GM23338 (cell line): ENCODE data around the gene THRB. TPM values are rescaled to one million over a fixed set of nuclear protein-coding genes. Genes with fewer than 3 reads are reported as not detected.

Experiments
- ATAC-seq: fragments of 200-7000 bp; cut with Tn5 transposase; 3 replicates; pipeline ENCODE4 v1.9.1; 2020
- DNase-seq: peaks from one replicate; pipeline ENCODE4 v3.0.0-alpha.2; 2015; ENCODE audit warnings: low spot score
- H2AFZ ChIP-seq: fragments of 200-600 bp; sonication (generic); 2 replicates; pipeline ENCODE4 v1.8.0; 2016; ENCODE audit warnings: antibody characterized with exemption, mild to moderate bottlenecking, moderate library complexity
- H3F3A ChIP-seq: fragments of 200-600 bp; sonication (generic); replicated peaks from 2 replicates; pipeline ENCODE4 v1.8.0; 2017; ENCODE audit warnings: antibody characterized with exemption, mixed run types, low read depth
- H3K27ac ChIP-seq: fragments of 200-600 bp; sonication (generic); 2 replicates; pipeline ENCODE4 v1.6.1; 2016; ENCODE audit warnings: low read depth
- H3K27me3 ChIP-seq: fragments of 200-600 bp; sonication (generic); 2 replicates; pipeline ENCODE4 v1.8.0; 2016; ENCODE audit warnings: mild to moderate bottlenecking, mixed run types, moderate library complexity; ENCODE audit not compliant: insufficient read depth
- H3K36me3 ChIP-seq: fragments of 200-600 bp; sonication (generic); 2 replicates; pipeline ENCODE4 v1.8.0; 2016; ENCODE audit warnings: mild to moderate bottlenecking; ENCODE audit not compliant: insufficient read depth
- H3K4me1 ChIP-seq: fragments of 200-600 bp; sonication (generic); 2 replicates; pipeline ENCODE4 v1.8.0; 2016; ENCODE audit warnings: mild to moderate bottlenecking, moderate library complexity; ENCODE audit not compliant: insufficient read depth
- H3K4me2 ChIP-seq: fragments of 200-600 bp; sonication (generic); 2 replicates; pipeline ENCODE4 v1.7.1; 2017; ENCODE audit warnings: mixed run types
- H3K4me3 ChIP-seq: fragments of 200-600 bp; sonication (generic); 2 replicates; pipeline ENCODE4 v1.6.1; 2016; ENCODE audit warnings: mixed run types
- H3K79me2 ChIP-seq: fragments of 200-600 bp; sonication (generic); replicated peaks from 2 replicates; pipeline ENCODE4 v1.8.0; 2017; ENCODE audit warnings: mild to moderate bottlenecking; ENCODE audit not compliant: insufficient read depth
- H3K9me2 ChIP-seq: fragments of 200-600 bp; sonication (generic); 2 replicates; pipeline ENCODE4 v1.8.0; 2017; ENCODE audit not compliant: insufficient read depth
- H4K20me1 ChIP-seq: fragments of 200-600 bp; sonication (generic); replicated peaks from 2 replicates; pipeline ENCODE4 v1.8.0; 2017; ENCODE audit warnings: mild to moderate bottlenecking; ENCODE audit not compliant: insufficient read depth
- H3K27ac Mint-ChIP-seq: 2 replicates; pipeline ENCODE4 v1.8.0; 2020; ENCODE audit warnings: inconsistent platforms, mild to moderate bottlenecking, moderate library complexity, mixed read lengths
- H3K27me3 Mint-ChIP-seq: 3 replicates; pipeline ENCODE4 v1.8.0; 2022; ENCODE audit warnings: low read depth, mild to moderate bottlenecking, moderate library complexity, mixed read lengths, inconsistent platforms; ENCODE audit not compliant: insufficient read depth, poor library complexity
- H3K36me3 Mint-ChIP-seq: 3 replicates; pipeline ENCODE4 v1.8.0; 2021; ENCODE audit warnings: low read depth, mild to moderate bottlenecking, inconsistent platforms, moderate library complexity, mixed read lengths
- H3K4me1 Mint-ChIP-seq: 3 replicates; pipeline ENCODE4 v1.8.0; 2020; ENCODE audit warnings: mild to moderate bottlenecking, inconsistent platforms, mixed read lengths
- H3K4me3 Mint-ChIP-seq: 3 replicates; pipeline ENCODE4 v1.8.0; 2021; ENCODE audit warnings: moderate library complexity, mild to moderate bottlenecking, inconsistent platforms, mixed read lengths
- H3K9me3 Mint-ChIP-seq: 3 replicates; pipeline ENCODE4 v1.8.0; 2020; ENCODE audit warnings: moderate library complexity, mild to moderate bottlenecking, inconsistent platforms, mixed read lengths
- CREB1 ChIP-seq: fragments of 250-450 bp; sonication (Bioruptor Pico); IDR thresholded peaks from 2 replicates; pipeline ENCODE4 v1.5.0; 2020; ENCODE audit warnings: low read depth, mild to moderate bottlenecking, moderate library complexity
- CTCF ChIP-seq, 2 experiments: fragments of 200-600 bp in 1 of 2; sonication (generic) in 1 of 2; conservative IDR thresholded peaks; 2 replicates each; pipeline versions ENCODE4 v1.5.1 to v1.6.1; 2016 to 2017; ENCODE audit warnings: antibody characterized with exemption in 2 of 2, low read depth in 2 of 2, mild to moderate bottlenecking in 2 of 2, moderate library complexity in 1 of 2
- ETS1 ChIP-seq: IDR thresholded peaks from 2 replicates; pipeline ENCODE4 v1.6.1; 2016; ENCODE audit warnings: antibody characterized with exemption
- EZH2 ChIP-seq: fragments of 200-600 bp; sonication (generic); IDR thresholded peaks from one replicate; pipeline ENCODE4 v1.8.0; 2017; ENCODE audit warnings: antibody characterized with exemption, mild to moderate bottlenecking, low read depth; ENCODE audit not compliant: unreplicated experiment
- EZH2phosphoT487 ChIP-seq: fragments of 200-600 bp; sonication (generic); IDR thresholded peaks from one replicate; pipeline ENCODE4 v1.8.1; 2018; ENCODE audit warnings: antibody characterized with exemption; ENCODE audit not compliant: unreplicated experiment
- JUNB ChIP-seq: IDR thresholded peaks from one replicate; pipeline ENCODE4 v1.6.1; 2016; ENCODE audit warnings: antibody characterized with exemption; ENCODE audit not compliant: unreplicated experiment
- NANOG ChIP-seq: IDR thresholded peaks from 2 replicates; pipeline ENCODE4 v1.6.1; 2016; ENCODE audit warnings: antibody characterized with exemption, borderline replicate concordance
- POLR2AphosphoS5 ChIP-seq: IDR thresholded peaks from 2 replicates; pipeline ENCODE4 v1.6.1; 2016; ENCODE audit warnings: antibody characterized with exemption, low read depth
- STAT1 ChIP-seq: IDR thresholded peaks from one replicate; pipeline ENCODE4 v1.6.1; 2016; ENCODE audit warnings: antibody characterized with exemption; ENCODE audit not compliant: unreplicated experiment
- ZNF114 ChIP-seq: fragments of 250-450 bp; sonication (Bioruptor Pico); IDR thresholded peaks from 2 replicates; pipeline ENCODE4 v1.5.0; 2020; ENCODE audit warnings: mild to moderate bottlenecking, moderate library complexity
- ZNF331 ChIP-seq: fragments of 250-450 bp; sonication (Bioruptor Pico); IDR thresholded peaks from 2 replicates; pipeline ENCODE4 v1.5.0; 2020; ENCODE audit warnings: low read depth, mild to moderate bottlenecking, moderate library complexity
- polyA plus RNA-seq: library from polyadenylated mRNA; unstranded; fragments of >200 nt; fragmentation: Nextera tagmentation; extraction: Ambion mirVana; gene quantifications from 2 replicates; pipeline ENCODE4 v1.2.1, GENCODE V29; 2016
- total RNA-seq: library from RNA; depleted of rRNA; stranded (reverse); fragments of >200 nt; shearing (Covaris generic); gene quantifications from 2 replicates; pipeline ENCODE4 v1.2.3, GENCODE V29; 2014
- TF ChIP-seq, protein P1 (sequence below): IDR thresholded peaks from one replicate; pipeline ENCODE4 v1.6.1; 2018; ENCODE audit warnings: antibody characterized with exemption; ENCODE audit not compliant: unreplicated experiment

THRB gene
- total and polyA plus RNA-seq, 2 experiments from 2014 or later = 1.7 to 3.2 TPM

DNA sequence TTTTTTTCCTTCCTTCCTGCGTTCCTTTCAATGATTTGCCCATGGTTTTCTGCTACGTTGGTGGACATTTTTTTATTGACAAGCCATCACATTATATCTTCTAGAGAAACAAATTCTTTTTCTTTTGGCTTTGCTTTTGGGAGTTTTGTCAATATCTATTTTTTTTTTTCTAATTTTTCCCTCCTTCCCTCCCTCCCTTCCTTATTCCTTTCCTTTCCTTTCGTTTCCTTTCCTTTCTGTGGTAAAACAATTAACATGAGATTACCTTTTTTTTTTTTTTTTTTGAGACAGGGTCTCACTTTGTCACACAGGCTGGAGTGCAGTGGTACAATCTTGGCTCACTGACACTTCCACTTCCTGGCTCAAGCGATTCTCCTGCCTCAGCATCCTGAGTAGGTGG, 153.7 kb downstream of the THRB start (continued):
- TF ChIP-seq, protein P1, sequence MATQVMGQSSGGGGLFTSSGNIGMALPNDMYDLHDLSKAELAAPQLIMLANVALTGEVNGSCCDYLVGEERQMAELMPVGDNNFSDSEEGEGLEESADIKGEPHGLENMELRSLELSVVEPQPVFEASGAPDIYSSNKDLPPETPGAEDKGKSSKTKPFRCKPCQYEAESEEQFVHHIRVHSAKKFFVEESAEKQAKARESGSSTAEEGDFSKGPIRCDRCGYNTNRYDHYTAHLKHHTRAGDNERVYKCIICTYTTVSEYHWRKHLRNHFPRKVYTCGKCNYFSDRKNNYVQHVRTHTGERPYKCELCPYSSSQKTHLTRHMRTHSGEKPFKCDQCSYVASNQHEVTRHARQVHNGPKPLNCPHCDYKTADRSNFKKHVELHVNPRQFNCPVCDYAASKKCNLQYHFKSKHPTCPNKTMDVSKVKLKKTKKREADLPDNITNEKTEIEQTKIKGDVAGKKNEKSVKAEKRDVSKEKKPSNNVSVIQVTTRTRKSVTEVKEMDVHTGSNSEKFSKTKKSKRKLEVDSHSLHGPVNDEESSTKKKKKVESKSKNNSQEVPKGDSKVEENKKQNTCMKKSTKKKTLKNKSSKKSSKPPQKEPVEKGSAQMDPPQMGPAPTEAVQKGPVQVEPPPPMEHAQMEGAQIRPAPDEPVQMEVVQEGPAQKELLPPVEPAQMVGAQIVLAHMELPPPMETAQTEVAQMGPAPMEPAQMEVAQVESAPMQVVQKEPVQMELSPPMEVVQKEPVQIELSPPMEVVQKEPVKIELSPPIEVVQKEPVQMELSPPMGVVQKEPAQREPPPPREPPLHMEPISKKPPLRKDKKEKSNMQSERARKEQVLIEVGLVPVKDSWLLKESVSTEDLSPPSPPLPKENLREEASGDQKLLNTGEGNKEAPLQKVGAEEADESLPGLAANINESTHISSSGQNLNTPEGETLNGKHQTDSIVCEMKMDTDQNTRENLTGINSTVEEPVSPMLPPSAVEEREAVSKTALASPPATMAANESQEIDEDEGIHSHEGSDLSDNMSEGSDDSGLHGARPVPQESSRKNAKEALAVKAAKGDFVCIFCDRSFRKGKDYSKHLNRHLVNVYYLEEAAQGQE = no peak
- TF ChIP-seq POLR2AphosphoS5 (no peak), EZH2phosphoT487 (no peak), JUNB (no peak), ZNF114 (CRISPR knock-in tag) (no peak), NANOG (no peak), EZH2 (no peak), CTCF (conservative IDR thresholded peaks at IDR 0.05; ENCODE audit: low read depth in 2 of 2) (no peak)

GRCh38 chr3:24340161-24340560, 154.5 kb downstream of the THRB start:
- H3K9me3 Mint-ChIP-seq = no peaks in the 10 kb centered on the region
- no peak overlapping the region for H3K4me3 ChIP-seq
- H2AFZ ChIP-seq = no peak overlapping the region
- ATAC-seq (no peak), DNase-seq (no peak)
- H3K36me3 ChIP-seq = no peaks in the 10 kb centered on the region
- no peaks in the 10 kb centered on the region for H4K20me1 ChIP-seq
- no peaks in the 10 kb centered on the region for H3F3A ChIP-seq
- H3K79me2 ChIP-seq = no peaks in the 10 kb centered on the region
- H3K27ac ChIP-seq = no peak overlapping the region
- no peaks in the 10 kb centered on the region for H3K4me1 ChIP-seq
- no peaks in the 10 kb centered on the region for H3K27me3 ChIP-seq
- no peak overlapping the region for H3K27ac Mint-ChIP-seq
- no peaks in the 10 kb centered on the region for H3K9me2 ChIP-seq
- H3K36me3 Mint-ChIP-seq = no peaks in the 10 kb centered on the region
- H3K4me1 Mint-ChIP-seq = 0 out of 3 replicates have a peak, but pooled peaks cover 3% of the 10 kb centered on the region
- no peak overlapping the region for H3K4me3 Mint-ChIP-seq
- H3K27me3 Mint-ChIP-seq = no peaks in the 10 kb centered on the region
- no peak overlapping the region for H3K4me2 ChIP-seq
- TF ChIP-seq ZNF114 (CRISPR knock-in tag) (no peak), EZH2phosphoT487 (no peak), NANOG (no peak), CTCF (conservative IDR thresholded peaks at IDR 0.05; ENCODE audit: low read depth in 2 of 2) (no peak), ZNF331 (no peak), ETS1 (no peak), CREB1 (no peak), STAT1 (no peak), EZH2 (no peak), JUNB (no peak), POLR2AphosphoS5 (no peak)
